HG03196 (cell line): Measurements from ENCODE around the gene MRTFB.
A peak's percentile ranks its signal among the peaks of the same experiment; 100 is the strongest.

Experiments
- ATAC-seq: cut with Tn5 transposase; IDR thresholded peaks from one replicate; pipeline ENCODE4 v1.9.1; 2021; ENCODE audit not compliant: unreplicated experiment

The MRTFB gene

GRCh38 chr16:14131774-14132695, 60.9 kb downstream of the MRTFB start:
- ATAC-seq, result no peak

GRCh38 chr16:14132696-14133048, 61.6 kb downstream of the MRTFB start:
- peak; percentile 61 for ATAC-seq

GRCh38 chr16:14133907-14134306, 62.8 kb downstream of the MRTFB start:
- ATAC-seq, result no peak

- no peak for ATAC-seq
These were observed 64.6 kb downstream of the MRTFB start for GRCh38 chr16:14135704-14136103.

- no peak for ATAC-seq
These were observed 68.8 kb downstream of the MRTFB start for GRCh38 chr16:14139872-14140271.

- ATAC-seq, result no peak
These were observed 69.8 kb downstream of the MRTFB start for GRCh38 chr16:14140923-14141322.

DNA sequence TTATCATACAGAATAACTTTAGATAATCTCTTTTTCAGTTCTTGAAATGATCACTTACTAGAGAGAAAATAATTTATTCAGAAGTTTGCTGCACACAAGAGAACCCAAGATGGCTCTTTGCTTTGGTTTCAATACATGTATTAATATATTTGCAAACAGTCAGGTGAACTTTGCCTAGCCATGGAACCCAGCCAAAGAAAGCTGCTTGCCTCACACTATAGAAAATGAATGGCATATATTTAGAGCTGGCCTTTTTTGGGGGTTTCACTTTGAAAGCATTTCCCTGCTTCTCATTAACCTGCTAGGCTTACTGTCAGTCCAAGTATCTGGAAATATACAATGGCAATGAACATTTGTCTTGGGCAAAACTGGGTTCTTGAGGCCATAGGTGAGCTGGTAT, 75.3 kb downstream of the MRTFB start:
- ATAC-seq, result no peak

GRCh38 chr16:14148016-14148415, 76.9 kb downstream of the MRTFB start:
- no peak for ATAC-seq

DNA sequence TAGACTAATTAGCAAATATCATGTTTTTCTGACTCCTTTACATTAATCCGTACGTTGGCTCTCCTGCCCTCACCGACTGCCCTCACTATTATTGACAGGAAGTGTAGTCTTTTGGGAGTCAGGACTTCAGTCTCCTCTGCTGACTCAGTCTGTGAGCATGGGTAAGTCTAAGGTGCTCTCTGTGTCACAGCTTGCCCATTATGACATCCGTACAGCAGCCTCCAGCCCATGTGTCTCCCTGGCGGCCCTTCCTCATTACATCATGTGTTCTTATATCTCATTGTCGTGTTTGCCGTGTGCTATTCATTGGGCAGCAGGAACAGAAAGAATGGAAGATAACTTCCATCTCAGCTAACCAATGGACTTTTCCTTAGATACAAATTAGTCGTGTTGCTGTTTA, 77.5 kb downstream of the MRTFB start:
- ATAC-seq, result no peak

DNA sequence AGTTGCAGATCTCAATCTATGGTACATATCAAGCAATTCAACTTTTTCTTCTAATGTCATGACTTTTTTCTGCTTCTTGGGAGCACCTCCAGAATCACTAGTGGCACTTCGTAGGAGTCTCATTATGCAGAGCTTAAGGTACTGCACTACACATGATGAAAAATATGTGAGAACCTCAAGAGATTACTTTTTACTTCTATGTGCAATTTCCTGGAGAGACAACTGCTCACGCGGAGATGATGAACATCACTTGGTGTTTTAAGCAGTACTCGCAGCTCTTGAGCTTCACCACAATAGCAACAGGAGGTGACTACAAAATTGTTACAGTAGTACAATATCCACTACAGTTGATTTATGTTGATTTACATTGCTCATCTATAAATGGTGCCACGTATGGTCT, 79.7 kb downstream of the MRTFB start:
- no peak for ATAC-seq

GRCh38 chr16:14151256-14152030, 80.3 kb downstream of the MRTFB start:
- no peak for ATAC-seq

DNA sequence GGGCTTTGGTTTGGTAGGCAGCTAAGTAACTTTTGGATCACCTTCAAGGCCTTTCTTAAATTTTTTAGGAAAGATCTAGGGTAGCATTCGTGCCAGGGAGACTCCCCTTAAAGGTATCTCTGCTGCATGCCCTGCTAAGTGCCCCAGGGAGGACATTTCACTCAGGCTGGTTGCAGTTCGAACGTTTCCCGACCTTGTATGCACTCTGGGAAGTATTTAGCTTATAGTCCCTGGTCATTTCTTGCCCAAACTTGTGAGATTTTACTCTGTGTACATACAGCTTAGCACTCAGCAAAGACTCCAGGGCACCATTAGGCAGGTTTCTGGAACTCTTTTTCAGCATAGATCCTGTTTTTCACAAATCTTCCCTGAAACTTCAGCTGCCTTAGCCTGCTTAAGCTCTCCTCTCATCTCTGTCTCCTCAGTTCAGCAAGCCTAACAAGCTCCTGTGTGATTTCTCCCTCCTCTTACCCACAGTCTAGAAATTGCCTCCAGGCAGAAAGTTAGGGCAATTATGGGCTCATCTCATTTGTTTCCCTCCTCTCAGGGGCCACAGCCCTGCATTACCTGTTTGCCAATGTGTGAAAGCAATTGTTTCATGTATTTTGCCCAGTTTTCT, 84.6 kb downstream of the MRTFB start:
- no peak for ATAC-seq

DNA sequence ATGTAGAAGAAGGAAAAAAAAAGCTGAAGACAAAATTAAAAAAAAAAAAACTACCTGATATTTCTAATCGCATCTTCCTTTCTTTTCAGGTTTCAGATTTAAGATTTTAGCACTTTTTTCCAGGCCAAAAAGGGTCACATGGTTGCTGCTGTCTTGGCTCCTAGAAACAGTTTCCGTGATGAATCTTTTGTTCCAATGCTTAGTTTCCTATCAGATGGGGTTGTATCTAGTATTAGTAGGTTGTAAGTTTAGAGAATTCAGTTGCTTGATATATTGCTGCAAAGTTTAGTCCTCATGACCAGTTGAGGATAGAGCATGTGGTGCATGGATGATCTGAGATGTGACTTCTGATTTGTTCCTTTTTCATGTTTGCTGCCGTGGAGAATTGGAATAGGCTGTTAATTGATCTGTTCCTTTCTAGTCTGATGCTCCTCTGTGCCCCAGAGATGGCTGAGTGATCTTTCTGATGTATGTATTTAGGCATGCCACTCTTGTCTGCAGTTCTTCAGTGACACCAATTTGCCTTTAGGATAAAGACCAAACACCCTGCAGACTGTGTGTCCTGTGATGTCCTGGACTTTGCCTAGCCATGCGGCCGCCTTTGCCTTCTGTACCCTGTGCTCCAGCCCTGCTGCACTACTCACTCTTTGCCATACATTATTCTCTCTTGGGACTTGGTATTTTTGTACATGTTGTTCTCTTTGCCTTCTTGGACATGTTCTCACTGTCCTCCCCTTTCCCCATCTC, 94.0 kb downstream of the MRTFB start:
- ATAC-seq, result no peak

DNA sequence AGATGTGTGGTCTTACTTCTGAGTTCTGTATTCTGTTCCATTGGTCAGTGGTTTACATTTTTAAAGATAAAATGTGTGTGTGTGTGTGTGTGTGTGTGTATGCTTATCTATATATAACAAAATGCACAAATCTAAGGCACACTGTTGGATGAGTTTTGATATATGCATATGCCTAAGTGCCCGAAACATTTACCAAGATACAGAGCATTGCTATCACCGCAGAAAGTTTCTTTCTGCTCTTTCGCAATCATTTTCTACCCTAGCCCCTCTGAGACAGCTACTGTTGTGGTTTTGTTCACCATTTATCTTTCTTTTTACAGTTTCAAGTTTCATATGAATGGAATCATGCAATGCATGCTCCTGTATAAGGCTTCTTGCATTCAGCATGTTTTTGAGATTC, 97.0 kb downstream of the MRTFB start:
- ATAC-seq, result no peak

DNA sequence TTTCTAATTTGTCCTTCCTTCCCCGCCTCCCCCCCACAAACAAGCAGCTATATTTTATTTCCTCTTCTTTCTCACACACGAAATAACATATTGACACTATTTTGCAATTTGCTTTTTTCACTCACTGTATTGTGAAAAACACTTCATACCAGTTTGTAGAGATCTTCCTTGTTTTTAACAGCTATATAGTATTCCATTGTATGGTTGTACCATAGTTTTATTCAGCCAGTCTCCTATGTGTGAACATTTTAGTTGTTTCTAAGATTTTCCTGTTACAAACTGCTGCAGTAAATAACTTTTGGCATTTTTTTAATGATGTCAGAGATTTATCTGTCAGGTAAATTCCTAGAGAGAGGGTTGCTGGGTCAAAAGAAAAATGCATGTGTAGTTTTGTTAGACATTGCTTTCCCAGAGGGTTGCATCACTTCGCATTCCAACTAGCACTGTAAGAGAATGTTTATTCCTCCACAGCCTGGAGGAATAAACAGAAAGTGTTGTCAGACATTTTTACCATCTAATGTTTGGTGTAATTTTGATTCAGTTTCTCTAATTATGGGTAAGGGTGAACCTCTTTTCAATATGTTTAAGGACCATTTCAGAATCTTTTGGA, 101.2 kb downstream of the MRTFB start:
- ATAC-seq, result no peak

DNA sequence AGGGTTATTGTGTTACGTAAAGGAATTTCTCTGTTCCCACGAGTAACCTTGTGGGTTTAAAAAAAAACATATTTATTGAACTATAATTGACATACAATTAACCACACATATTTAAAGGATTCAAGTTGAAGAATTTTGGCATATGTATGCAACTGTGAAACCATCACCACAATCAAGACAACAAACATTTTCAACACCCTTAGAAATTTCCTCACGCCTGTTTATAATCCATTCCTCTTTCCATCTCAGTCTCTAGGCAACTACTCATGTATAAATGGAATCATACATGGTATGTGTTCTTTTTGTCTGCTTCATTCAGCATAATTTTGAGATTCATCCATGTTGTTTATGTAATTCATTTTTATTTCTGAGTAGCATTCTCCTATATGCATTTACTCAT, 104.0 kb downstream of the MRTFB start:
- ATAC-seq, result no peak

DNA sequence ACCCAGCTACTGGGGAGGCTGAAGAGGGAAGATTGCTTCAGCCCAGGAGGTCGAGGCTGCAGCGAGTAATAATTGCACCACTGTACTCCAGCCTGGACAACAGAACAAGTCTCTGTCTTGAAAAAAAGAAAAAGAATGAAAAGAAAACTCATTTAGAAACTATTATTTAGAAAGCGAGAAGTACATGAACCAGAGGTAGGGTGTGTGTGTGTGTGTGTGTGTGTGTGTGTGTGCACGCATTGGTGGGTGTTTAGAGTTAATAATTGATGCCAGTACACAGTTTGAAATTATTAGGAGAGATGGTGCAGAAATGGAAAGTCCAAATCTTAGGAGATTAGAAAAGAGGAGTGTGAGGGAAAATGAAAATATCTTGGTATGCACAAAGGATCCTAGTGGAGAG, 106.6 kb downstream of the MRTFB start:
- no peak for ATAC-seq

GRCh38 chr16:14179116-14179515, 108.0 kb downstream of the MRTFB start:
- no peak for ATAC-seq

DNA sequence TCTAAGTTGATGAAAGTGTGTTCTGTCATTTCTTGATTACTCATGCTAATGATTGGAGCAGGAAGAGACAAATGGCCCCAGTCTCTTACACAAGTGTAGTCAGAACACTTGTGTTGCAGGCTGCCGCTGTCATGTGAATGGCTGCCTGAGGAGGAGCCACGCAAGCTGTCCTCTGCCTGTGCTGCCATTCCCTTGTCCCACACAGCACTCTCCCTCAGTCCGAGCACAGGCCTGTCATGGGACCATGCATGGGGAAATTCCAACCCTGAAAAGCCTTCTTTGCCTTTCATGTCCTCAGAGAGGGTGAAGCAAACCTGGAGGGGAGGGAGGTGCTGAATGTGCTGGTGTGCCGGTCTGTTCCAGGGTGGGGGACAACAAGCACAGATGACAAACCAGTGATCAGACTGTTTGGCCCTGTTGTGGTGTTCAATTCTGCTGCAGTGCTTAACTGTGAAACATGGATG, 109.4 kb downstream of the MRTFB start:
- no peak for ATAC-seq

DNA sequence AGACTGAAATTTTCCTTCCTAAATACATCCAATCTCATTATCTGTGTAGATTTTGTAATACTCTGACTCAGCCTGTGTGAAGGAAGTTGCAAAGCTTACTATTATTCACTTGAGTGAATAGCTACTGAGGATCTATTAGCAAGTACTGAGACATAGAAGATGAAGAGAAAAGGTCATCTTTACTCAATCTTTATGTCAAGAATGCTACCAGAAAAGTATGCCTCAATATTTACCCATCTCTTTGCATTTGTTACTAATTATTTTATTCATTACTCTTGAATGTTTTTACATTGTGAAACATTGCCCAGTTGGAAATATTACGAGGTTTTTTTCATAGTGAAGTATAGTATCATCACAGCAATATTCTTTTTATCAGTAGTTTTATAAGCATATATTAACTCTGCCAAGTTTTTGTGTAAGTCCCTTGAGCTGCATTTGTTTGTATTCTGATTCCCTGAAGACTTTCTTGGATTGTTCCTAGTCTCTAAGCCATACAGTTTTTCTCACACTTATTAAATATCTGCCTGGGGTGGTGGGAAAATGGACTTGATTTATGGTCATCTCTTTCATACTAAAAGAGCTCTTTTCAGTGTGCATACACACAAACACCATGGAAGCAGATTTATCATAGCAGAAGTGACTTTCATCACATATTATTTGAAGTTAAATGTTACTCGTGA, 110.4 kb downstream of the MRTFB start:
- ATAC-seq, result no peak
